HK-2 (cell line): ENCODE measurements around the gene IBA57.

Experiments used
- DNase-seq: peaks from one replicate; pipeline ENCODE4 v3.0.0-alpha.2; 2018; ENCODE audit not compliant: unreplicated experiment

The IBA57 gene

DNA sequence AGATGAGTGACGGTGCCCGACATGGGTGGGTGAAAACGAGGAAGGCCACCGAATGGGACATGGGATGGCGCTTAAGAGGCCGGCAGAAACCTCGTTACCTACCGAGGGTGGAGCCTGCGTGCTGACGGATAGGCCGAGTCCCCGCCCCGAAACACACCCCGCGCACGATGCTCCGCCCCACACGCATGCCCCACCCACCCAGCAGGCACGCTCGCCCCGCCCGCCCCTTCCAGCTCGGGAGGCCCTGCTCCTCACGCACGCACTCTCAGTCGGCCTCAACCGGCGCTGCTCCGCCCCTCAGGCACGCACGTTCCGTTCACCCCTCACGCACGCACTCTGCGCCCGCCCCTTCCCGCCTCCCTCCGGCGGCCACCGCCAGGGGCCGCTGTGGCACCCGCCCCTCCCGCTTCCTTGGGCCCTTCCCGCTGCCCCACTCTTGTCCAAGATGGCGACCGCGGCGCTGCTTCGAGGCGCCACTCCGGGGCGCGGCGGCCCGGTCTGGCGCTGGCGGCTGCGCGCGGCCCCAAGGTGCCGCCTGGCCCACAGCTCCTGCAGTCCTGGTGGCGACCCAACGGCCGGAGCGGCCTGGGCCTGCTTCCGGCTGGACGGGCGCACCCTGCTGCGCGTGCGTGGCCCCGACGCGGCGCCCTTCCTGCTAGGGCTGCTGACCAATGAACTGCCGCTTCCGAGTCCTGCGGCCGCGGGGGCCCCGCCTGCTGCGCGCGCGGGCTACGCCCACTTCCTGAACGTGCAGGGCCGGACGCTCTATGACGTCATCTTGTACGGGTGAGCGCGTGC, at the start of gene IBA57:
IBA57 (plus strand) TSS at position 433 of the 798 bp plus-strand sequence; CDS start at position 446, 13 bp downstream.
- DNase-seq = peak; percentile 100

DNA sequence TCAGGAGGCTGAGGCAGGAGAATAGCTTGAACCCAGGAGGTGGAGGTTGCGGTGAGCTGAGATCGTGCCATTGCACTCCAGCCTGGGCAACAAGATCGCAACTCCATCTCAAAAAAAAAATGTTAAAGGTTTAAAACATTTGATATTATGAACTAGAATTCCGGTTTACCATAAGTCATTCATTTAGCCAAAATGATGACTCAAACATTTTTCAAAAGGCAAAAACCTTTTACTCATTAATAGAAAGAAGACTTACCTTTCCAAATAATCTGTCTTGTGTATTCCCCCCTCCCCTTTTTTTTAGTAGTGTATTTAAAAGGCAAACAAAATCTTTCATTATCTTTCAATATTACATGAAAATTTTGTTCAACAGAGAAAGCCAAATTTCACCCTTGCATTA, 48.3 kb upstream of the IBA57 start:
- no peak for DNase-seq

DNA sequence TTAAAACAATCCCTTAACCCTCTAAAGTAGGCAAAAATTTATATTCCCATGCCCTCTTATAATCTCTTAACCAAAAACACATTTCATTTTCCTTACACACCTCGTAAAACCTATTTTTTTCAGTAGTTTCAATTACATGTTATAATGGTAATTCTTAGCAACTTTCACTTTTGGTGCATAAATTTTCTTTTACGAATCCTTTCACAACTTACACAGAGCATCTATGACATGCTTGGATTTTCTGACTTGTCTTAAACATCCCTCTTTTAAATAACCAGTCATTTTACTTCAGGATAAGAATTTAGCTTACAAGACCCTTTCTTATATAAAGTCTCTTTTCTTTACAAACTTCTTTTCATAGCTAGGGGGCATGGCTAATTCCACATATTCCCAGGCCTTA, 47.6 kb upstream of the IBA57 start:
- no peak for DNase-seq

DNA sequence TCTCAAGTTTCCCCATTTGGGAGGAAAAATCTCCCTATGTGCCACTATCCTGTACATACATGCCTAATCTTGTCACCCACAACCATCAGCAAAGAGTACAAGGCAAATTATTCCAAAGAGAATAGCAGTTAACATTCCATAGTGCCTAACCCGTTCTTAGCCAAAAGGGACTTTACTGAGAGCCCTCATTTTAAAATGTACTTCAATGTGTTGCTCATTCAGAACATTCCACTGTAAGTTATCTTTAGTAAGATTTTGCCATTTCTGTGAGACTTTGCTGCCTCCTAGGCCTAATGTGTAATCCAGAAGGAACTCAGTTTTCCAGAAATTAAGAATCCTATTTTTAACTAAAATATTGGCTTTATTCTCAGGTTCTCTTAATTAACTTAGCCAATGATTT, 45.3 kb upstream of the IBA57 start:
- DNase-seq = no peak

DNA sequence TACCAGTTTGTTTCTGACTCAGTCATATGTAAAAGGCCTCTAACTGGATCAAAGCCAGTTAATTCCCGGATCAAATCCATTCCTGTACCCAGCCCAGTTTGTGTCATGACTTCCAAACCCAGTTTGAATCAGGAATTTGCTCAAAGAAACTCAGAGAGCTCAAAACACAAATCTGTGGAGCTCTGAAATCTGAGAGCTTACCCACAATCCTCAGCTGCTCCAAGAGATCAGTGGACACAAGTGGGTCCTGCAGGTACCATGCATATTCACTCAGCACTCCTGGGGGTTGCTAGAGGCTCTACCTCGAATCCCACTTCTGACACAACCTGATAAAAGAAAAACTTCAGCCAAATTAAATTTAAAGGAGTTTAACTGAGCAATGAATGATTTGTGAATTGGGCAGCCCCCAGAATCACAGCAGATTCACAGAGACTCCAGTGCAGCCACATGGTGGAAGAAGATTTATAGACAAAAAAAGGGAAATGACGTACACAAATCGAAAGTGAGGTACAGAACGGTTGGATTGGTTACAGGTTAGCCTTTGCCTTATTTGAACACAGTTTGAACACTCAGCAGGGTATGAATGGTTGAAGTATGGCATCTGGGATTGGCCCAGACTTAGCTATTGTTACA, 44.6 kb upstream of the IBA57 start:
- no peak for DNase-seq

DNA sequence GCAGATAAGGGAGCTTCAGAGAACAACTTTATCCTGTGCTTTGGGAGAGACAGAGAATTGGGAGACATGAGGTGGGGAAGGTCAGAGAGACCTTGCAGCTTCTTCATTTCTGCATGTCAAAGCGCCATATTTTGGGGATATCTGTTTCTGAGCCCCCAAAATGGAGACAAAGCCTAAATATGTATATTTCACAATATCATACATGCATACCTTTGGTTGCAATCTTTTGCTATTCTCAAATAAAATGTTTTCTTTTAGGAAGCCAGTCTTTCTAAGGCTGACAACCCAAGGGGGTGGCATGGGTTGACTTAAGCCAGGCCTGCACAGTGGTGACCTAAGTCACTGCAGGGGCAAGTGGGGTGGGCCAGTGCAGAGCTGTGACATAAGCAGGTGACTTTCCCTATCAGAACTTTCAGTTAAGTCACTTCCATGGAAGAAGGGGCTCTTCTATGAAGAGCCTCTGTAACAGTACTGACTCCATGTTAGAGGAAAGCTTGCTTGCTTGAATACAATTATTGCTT, 42.6 kb upstream of the IBA57 start:
- no peak for DNase-seq

DNA sequence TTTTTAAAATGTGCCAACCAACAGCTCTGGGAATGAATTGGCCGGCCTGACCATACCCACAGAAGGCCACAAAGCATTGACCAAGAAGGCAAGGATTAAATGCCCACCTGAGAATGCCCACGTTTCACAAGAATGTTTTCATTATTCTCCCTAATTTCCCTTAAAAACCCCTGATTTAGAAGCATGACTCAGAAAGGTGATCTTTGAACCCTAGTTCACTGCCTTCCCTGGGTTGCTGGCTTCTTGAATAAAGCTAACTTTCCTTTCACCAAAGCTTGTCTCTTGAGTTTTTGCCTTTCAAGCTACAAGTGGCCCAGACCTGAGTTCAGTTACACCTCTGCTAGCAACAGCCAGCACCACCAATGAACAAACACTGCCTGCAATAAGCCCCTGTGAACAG, 42.1 kb upstream of the IBA57 start:
- no peak for DNase-seq

DNA sequence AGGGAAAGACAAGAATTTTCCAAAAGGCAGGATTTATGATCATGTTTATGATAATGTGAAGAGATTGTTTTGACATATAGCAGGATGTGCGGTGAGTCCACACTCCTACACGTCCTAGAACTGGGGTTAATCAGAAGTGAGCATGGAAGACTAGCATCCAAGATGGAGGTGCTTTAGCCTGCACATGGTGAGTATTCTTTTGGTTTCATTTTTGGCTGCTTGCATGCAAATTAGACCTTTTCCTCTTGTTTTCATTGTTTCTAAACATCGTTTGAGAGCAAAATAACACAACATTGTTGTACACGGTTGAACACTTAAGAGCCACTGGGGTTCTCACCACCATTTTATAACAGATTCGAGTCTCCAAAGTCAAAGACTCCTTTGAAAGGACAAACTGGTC, 40.4 kb upstream of the IBA57 start:
- DNase-seq = no peak

DNA sequence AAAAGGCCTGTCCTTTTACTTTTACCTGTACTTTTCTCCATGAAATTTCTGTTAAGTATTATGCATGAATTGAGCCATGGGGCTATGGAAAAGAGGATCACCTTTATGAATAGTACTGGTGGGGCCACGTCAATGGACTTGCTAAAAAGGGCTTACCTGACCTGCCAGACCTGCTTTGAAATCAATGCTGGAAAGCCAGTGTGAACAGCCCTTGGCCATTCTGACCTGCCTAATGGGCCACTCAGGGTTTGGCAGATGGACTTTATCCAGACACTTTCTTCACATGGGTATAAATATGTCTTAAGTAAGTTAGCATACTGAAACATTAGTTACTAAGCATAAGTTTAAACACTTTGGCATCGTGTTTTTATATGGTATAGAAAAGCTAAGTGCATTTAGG, 33.8 kb upstream of the IBA57 start:
- DNase-seq = no peak

DNA sequence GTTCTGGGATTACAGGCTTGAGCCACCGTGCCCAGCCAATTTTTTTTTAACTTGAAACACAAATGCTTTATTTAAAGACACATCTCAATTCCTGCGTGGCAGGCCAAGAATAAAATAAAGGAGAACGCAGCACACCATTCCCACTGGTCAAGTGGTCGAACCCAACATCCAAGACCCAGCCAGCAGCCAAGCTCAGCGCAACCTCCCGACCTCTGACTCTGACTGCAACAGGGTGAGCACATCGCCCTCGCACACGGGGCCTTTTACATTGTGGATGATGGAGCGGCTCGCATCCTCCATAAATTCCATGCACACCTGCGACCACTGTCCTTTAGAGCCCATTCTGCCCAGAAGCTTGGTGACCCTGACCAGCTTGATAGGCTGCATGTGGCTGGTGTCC, 31.0 kb upstream of the IBA57 start:
- DNase-seq = no peak

DNA sequence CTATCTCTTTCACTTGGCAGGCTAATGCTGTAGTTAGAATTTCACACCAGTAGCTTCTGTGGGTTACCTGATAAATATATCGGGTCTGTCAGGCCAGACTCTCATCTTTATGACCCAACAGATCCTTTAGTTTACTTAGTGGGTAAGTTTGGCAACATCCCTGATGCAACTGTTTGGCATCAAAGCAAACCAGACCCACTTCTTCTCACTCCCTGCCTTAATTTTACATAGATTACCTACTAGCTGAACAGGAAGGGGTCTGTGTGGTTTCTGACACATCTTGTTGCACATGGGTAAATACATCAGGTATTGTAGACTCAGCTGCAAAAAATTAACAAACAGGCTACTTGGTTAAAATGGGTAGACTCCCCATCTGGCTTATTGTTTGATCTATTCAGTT, 28.7 kb upstream of the IBA57 start:
- DNase-seq = no peak

DNA sequence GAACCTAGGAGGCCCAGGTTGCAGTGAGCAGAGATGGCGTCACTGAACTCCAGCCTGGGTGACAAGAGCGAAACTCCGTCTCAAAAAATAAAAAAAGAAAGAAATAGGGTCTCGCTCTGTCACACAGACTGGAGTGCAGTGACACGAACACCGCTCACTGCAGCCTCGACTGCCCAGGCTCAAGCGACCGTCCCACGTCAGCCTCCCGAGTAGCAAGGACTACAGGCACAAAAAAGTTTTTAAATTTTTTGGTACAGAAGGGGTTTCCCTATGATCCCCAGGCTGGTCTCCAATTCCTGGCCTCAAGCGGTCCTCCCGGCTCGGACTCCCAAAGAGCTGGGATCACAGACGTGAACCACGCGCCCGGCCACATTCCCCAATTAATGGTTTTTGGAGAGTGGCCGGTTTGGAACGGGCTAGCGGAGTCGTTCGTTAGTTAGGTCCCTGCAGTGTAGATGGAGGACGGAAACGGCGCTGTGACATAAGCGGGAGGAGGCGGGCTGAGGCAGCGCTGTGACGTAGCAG, 26.1 kb upstream of the IBA57 start:
- DNase-seq = no peak

DNA sequence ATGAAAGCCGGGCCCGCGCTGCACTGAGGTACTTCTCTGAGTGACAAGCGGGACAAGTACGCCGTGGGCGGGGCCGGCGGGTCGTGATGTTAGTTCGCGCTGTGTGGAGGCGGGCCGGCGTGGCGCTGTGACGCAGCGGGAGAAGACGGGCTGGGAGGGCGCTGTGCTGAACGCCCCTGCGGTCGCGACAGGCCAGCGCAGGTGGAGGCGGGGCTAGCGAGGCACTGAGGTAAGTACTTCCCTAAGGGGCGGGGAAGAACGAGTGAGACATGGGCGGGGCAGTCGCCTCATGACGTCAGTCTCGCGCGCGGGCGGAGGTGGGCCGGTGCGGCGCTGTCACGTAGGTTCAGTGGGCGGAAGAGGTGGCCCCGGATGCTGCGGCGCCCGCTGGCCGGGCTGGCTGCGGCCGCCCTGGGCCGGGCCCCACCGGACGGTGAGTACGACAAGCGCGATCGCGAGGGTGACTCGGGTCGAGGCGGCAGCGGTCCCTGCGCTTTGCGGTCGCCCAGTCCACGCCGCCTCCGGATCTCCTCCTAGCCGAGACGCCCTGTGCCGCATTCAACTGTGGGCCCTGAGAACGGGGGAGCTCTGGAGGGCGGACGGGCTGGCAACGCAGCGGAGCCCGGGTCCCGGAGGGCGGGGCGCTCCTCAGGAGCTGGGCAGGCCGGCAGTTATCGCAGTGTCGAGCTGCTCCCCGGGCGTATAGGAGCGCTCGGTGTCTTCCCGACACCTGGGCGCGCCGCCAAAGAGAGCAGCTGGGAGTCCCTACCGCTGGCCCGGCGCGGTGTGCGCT, 25.5 kb upstream of the IBA57 start, which contains the start of gene GUK1:
GUK1 (plus strand) TSS at position 349 of the 793 bp plus-strand sequence; CDS start at position 373, 24 bp downstream.
- DNase-seq = peak; percentile 100

DNA sequence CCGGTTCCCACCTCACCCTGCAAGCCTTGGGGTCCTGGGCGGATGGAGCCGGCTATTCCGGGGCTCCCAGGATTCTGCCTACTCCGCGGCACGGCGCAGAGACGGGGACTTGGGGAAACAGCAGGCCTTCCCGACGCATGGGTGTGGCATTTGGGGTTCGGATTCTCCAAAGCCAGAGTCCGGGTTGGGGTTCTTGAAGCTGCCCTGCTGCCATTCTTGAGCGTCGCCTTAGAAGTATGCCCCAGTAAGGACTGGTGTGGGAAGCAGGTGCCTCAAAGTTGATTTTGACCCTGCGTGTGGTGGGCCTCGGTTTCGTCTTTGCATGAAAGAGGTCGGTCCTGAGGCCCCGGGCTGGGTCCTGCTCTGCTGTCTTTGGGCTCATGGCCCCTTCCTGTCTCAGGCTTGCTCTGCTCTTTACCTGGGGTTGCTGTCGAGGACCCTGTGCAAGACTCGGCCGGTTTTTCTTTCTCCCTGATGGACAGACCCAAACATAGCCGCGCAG, 24.8 kb upstream of the IBA57 start:
- peak; percentile 41 for DNase-seq

DNA sequence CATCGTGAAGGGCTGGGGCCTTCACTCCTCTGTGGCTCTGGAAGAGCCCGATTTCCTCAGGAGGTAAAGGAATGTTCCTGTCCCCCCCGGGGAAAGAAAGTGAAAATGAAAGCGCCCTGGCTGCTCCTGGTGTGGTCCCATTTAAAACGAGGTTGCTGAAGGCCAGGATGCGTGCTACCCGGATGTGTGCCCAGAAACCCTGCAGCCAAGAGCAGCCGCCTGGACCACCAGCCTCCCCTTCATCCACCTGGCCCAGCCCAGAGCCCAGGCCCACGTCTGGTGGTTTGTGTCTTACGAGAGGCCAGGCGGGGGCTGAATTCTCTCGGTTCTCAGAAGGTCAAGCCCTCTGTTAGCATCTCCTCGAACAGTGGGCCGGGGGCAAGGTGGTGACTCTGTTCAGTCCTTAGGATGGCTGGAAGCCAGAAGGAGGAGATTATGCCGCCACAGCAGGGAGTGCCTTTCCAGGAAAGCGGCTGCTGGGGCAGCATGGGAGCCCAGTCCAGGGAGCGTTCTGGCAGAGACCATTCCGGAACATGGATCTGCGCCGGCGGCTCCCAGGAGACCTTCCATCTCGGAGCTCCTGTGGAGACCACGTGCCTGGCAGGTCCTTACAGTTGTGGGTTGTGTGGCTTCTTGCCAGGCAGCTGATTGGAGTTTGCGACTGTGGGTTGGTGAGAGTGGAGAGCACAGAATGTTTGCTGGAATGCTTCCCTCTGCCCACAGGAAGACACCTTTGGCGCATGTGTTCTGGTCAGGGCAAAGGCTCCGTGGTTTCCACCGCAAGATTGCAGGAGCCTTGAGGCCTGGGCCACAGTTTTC, 24.2 kb upstream of the IBA57 start:
- DNase-seq = peak; percentile 89

DNA sequence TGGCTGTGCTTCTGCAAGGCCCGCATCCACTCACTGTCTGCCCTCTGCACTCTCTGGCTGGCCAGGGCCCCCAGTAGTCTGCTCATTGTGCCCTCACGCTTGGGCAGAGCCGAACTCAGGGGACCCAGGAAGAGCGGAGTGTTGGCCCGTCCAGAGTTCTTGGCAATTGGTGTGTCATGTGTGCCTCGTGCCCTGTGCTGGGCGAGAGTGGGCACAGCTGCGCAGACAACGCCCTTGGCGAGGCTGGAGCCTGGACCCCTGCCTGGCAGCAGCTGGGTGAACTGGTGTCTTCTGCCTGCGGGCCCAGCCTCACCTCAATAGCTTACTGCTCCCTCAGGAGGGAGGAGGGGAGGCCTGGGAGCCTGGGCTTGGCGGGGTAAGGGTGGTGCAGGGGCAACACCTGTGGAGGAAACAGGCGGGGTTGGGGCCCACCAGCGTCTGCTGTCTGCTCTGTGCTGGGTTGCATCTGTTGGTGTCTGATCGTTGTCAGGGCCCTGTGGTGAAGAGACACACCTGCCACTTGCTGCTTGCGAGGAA, 23.4 kb upstream of the IBA57 start:
- no peak for DNase-seq

DNA sequence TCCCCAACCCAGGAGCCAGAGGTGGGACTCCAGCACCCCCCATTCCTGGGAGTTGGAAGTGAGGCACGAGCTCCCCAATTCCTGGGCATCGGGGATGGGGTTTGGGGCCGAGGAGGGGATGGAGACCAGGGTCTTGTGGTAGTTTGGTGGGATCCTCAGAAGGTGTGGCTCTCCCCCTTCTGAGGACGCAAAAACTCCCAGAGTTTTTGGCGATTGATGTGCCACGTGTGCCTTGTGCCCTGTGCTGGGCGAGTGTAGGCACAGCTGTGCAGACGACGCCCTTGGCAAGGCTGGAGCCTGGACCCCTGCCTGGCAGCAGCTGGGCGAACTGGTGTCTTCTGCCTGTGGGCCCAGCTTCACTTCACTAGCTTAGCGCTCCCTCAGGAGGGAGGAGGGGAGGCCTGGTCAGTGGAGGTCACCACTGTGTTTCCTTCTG, 22.9 kb upstream of the IBA57 start:
- no peak for DNase-seq

DNA sequence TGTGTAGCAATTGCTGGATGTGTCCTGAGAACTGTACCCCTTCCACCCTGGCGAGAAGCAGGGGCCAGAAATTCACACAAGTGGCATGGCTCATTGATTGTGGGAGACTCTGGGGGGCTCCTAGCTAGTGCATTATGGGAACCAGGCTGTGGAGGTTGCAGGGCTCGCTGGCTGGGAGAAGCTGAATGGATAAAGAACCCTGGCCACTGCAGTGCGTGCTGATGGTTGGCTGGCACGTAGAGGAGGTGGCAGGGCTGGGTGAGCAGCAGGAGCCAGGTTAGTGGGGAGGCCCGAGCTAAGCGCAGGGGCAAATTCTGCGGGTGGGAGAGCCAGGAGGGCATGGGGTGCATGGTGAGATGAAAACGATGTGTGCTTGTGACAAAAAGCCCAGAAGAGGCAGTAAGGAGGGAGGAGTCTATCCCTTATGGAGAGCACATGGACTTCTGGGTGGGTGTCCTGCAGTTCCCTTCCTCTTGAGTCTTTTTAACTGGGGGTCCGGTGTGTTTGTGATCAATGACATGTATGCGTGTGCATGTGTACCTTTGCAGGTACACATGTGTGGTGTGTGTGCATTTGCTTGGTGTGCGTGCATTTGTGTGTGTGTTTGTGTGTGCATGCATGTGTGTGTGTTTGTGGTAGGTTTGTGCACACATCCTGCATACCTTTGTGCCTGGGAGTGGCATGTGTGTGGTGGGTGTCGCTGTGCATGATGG, 22.0 kb upstream of the IBA57 start:
- DNase-seq = no peak

DNA sequence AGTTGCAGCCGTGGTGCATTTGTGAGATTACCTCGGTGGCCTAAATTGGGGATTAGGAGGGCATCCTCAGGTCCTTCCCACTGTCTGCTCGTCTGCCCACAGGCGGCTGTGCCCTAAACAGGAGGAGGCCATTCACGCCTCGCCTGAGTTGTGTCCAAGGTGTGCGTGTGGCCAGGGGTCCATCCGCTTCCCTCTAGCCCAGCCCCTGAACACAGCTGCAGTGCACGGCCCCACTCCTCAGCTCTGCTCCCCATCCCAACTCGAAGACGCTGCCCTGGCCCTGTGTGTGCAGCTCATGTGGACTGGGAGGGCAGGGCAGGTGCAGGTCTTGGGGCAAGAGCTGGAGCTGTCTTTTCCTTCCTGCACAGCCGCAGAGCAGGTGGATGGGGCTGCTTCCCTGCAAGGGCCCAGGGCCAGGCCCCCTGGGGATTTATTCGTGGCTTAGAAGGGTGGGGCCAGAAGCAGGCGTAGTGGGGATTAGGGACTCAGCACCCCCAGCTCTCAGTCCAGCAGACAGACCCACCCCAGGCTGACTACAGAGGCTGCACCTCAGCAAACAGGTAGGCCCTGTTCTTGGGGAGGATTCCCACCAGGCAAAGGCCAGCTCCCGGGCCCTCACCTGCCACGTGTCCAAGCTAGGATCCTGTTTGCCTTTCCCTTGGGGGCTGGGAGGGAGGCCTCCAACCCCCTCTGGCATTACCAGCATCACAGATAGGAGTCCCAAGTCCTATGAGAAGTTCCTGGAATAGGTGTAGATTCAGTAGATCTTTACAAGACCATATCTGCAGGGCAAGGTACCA, 21.2 kb upstream of the IBA57 start:
- no peak for DNase-seq
